Chondrocyte (in vitro differentiated cells): Measurements from ENCODE around the gene MRPL52. TPM values are rescaled to one million over a fixed set of nuclear protein-coding genes. Genes with fewer than 3 reads are reported as not detected.
A peak's percentile ranks its signal among the peaks of the same experiment; 100 is the strongest.

Experiments
- DNase-seq: peaks from one replicate; pipeline ENCODE4 v3.0.0; 2021; ENCODE audit warnings: mixed read lengths, low spot score
- H3K27ac Mint-ChIP-seq: one replicate; pipeline ENCODE4 v1.8.0; 2021; ENCODE audit warnings: mild to moderate bottlenecking, moderate library complexity, mixed read lengths; ENCODE audit not compliant: unreplicated experiment
- H3K27me3 Mint-ChIP-seq: 2 replicates; pipeline ENCODE4 v1.8.0; 2021; ENCODE audit warnings: low read depth, mixed read lengths
- H3K36me3 Mint-ChIP-seq: 2 replicates; pipeline ENCODE4 v1.8.0; 2021; ENCODE audit warnings: low read depth, mixed read lengths
- H3K4me1 Mint-ChIP-seq: 2 replicates; pipeline ENCODE4 v1.8.0; 2021; ENCODE audit warnings: low read depth, mild to moderate bottlenecking, mixed read lengths
- H3K4me3 Mint-ChIP-seq: one replicate; pipeline ENCODE4 v1.8.0; 2021; ENCODE audit warnings: mild to moderate bottlenecking, moderate library complexity, mixed read lengths; ENCODE audit not compliant: unreplicated experiment
- H3K9me3 Mint-ChIP-seq: 2 replicates; pipeline ENCODE4 v1.8.0; 2021; ENCODE audit warnings: low read depth, mixed read lengths
- CTCF ChIP-seq: fragments of 200-600 bp; sonication (generic); IDR thresholded peaks from 2 replicates; pipeline ENCODE4 v1.5.0; 2021; ENCODE audit warnings: antibody characterized with exemption, mild to moderate bottlenecking, moderate library complexity
- total RNA-seq: library from RNA; stranded (reverse); gene quantifications from 3 replicates; pipeline ENCODE4 v1.2.1, GENCODE V29; 2021

MRPL52 gene
- total RNA-seq, 1 donor from 2014 or later, result 71.5 TPM

GRCh38 chr14:22877000-22877501 lies 47.4 kb downstream of the MRPL52 start:
- Mint-ChIP-seq H3K27ac (no peak overlapping the region), H3K4me3 (no peak overlapping the region), H3K9me3 (no peaks in the 10 kb centered on the region), H3K27me3 (no peaks in the 10 kb centered on the region), H3K36me3 (peaks cover 37% of the 10 kb centered on the region), H3K4me1 (peaks cover 16% of the 10 kb centered on the region)
- TF ChIP-seq CTCF, result no peak
- no peak for DNase-seq

GRCh38 chr14:22878271-22879246 lies 48.9 kb downstream of the MRPL52 start:
- H3K36me3 Mint-ChIP-seq, result peaks cover 34% of the 10 kb centered on the region
- no peak for TF ChIP-seq CTCF
- H3K4me1 Mint-ChIP-seq, result peaks cover 13% of the 10 kb centered on the region
- no peaks in the 10 kb centered on the region for H3K9me3 Mint-ChIP-seq
- H3K27me3 Mint-ChIP-seq, result no peaks in the 10 kb centered on the region
- DNase-seq, result no peak
- peak overlapping the region; percentile 57 for H3K27ac Mint-ChIP-seq
- H3K4me3 Mint-ChIP-seq, result no peak overlapping the region

GRCh38 chr14:22882064-22882463 lies 52.4 kb downstream of the MRPL52 start:
- DNase-seq, result no peak
- Mint-ChIP-seq H3K4me3 (no peak overlapping the region), H3K36me3 (peaks cover 17% of the 10 kb centered on the region), H3K27ac (no peak overlapping the region), H3K9me3 (no peaks in the 10 kb centered on the region), H3K27me3 (no peaks in the 10 kb centered on the region), H3K4me1 (peaks cover 12% of the 10 kb centered on the region)
- no peak for TF ChIP-seq CTCF

GRCh38 chr14:22882529-22883172 lies 53.0 kb downstream of the MRPL52 start:
- H3K9me3 Mint-ChIP-seq, result no peaks in the 10 kb centered on the region
- no peak for DNase-seq
- H3K4me1 Mint-ChIP-seq, result peaks cover 17% of the 10 kb centered on the region
- peaks cover 15% of the 10 kb centered on the region for H3K36me3 Mint-ChIP-seq
- no peaks in the 10 kb centered on the region for H3K27me3 Mint-ChIP-seq
- TF ChIP-seq CTCF, result no peak
- no peak overlapping the region for H3K27ac Mint-ChIP-seq
- H3K4me3 Mint-ChIP-seq, result no peak overlapping the region

GRCh38 chr14:22883173-22883976 lies 53.7 kb downstream of the MRPL52 start, which contains the start of gene REM2:
Gene REM2, plus strand, starts transcription at chr14:22883222. Its CDS starts 66 bp downstream, at chr14:22883288.
- peaks cover 8% of the 10 kb centered on the region for H3K36me3 Mint-ChIP-seq
- no peak for TF ChIP-seq CTCF
- H3K27me3 Mint-ChIP-seq, result no peaks in the 10 kb centered on the region
- H3K9me3 Mint-ChIP-seq, result no peaks in the 10 kb centered on the region
- H3K27ac Mint-ChIP-seq, result peak within 1 kb of the TSS; percentile 8
- no peak for DNase-seq
- no peak within 1 kb of the TSS for H3K4me3 Mint-ChIP-seq
- peaks cover 22% of the 10 kb centered on the region for H3K4me1 Mint-ChIP-seq
